GM12874 (cell line): ENCODE measurements around the gene CEACAM6.

Source experiments
- TF ChIP-seq, protein P1 (sequence below): IDR thresholded peaks from 2 replicates; pipeline ENCODE4 v1.5.1; 2011; ENCODE audit warnings: low read depth, mild to moderate bottlenecking, control low read depth, low read length, moderate library complexity; ENCODE audit not compliant: insufficient read depth

Gene CEACAM6

DNA sequence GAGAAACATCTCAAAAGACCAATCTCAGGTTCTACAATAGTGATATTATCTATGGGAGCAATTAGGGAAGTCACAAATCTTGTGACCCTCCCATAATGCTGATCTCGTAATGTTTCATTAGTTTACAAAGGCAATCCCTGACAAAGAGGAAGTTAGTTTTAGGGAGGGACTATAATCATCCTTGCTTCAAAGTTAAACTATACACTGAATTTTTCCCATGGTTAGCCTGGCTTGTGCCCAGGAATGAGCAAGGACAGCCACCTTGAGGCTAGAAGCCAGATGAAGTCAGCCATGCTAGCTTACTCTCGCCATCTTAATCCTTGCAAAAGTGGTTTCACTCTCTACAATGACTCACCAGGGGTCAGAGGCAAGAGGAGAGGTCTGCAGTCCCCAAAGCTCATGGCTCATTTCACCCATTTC lies 46.5 kb downstream of the CEACAM6 start:
- TF ChIP-seq, protein P1, sequence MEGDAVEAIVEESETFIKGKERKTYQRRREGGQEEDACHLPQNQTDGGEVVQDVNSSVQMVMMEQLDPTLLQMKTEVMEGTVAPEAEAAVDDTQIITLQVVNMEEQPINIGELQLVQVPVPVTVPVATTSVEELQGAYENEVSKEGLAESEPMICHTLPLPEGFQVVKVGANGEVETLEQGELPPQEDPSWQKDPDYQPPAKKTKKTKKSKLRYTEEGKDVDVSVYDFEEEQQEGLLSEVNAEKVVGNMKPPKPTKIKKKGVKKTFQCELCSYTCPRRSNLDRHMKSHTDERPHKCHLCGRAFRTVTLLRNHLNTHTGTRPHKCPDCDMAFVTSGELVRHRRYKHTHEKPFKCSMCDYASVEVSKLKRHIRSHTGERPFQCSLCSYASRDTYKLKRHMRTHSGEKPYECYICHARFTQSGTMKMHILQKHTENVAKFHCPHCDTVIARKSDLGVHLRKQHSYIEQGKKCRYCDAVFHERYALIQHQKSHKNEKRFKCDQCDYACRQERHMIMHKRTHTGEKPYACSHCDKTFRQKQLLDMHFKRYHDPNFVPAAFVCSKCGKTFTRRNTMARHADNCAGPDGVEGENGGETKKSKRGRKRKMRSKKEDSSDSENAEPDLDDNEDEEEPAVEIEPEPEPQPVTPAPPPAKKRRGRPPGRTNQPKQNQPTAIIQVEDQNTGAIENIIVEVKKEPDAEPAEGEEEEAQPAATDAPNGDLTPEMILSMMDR, result no peak

DNA sequence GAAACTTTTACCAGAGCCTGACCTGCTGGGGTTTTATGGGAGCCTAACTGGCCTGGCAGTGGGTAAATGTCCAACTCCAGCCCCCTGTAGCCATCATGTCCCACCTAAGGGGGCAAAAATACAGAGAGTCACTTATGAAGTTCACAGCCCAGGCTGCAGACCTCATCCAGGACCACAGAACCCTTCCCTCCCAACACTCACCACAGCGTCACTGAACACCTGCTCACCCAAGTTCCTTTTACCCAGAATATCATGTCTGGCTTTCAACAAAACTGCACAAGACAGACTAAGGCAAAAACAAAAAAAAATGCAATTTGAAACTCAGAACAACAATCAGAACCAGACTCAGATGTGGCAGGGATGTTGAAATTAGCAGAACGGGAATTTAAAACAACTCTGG lies 47.4 kb downstream of the CEACAM6 start:
- TF ChIP-seq, protein P1, result no peak

DNA sequence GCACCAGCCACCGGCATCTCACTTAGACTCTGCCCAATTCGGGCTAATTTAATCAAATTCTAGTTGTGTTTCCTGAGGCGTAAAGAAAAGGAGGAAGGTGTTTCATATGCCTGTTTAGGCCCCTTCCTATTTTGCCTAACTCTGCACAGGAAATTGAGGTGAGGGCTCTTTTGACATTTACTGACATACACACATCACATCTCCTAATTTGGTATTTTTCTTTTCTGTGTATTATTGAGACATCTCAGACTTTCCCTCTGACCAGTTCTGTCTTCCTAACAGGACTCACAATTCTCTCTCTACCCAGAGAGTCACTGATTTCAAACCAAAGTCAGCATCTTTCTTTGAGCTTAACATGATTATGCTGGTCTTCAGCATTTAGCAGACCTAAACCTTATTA lies 49.0 kb downstream of the CEACAM6 start:
- TF ChIP-seq, protein P1, result no peak

DNA sequence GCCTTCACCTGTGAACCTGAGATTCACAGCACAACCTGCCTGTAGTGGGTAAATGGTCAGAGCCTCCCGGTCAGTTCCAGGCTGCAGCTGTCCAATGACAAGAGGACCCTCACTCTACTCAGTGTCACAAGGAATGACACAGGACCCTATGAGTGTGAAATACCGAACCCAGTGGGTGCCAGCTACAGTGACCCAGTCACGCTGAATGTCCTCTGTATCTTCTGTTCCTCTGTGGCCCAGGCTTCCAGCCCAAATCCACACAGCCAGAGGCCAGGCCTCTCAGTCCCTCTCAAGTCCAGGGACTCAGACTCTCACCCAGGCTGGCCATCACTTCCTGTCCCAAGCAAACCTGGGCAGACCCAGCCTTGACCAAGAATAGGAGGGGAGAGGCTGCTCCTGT lies 51.8 kb downstream of the CEACAM6 start:
- TF ChIP-seq, protein P1, result no peak

DNA sequence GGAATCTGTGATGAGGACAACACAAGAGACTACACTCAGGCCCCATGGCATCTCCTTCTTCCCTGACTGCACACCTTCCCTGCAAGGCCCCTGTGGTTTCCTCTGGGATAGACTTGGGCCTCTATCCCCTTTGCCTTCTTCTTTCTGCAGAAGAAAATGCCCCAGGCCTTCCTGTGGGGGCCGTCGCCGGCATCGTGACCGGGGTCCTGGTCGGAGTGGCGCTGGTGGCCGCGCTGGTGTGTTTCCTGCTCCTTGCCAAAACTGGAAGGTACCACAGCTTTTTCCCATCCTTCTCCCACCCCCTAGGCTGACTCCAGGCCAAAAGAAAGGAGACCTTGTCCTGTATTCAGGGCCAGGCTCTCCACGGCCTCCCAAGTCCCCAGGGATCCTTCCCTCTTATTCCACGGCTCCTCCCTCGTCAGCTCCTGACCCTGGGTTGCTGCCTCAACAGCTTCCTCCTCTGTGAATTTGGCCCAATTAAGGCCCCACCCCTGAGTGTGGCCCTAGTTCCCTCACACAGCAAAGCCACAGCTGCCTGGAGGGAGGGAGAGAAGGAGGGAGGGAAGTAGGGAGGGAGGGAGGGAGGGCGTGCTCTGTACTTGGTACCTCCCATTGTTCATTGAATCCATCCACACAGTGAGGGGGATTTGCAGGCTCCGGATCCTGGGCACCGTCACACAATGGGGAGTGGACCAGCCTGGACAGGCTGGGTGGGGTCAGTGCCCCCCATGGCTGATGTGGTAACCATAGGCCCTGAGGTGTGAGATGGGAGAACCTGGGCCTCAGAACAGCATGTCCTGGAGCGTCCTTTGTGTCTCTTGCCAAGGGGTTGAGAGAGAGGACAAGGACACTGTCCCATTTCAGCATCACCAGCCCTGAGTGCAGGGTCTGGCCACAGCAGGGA lies 53.6 kb downstream of the CEACAM6 start:
- TF ChIP-seq, protein P1, result no peak

DNA sequence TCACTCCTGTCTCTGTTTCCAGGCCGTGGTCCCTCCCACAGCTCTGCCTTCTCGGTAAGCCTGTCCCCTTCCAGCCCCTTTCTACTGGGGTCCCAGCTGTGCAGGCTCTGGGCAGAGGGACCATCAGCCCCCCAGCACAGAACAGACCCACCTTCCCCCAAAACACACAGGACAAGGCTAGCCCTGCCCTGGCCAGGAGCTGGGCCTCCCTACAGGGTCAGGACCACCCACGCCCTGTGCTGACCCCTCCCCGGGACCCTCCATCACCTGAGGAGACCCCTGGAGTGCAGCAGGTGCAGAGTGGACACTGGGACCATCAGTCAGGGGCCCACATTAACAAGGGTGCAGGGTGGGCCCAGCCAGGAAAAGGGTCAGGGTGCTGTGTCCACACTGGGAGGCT lies 55.0 kb downstream of the CEACAM6 start:
- TF ChIP-seq, protein P1, result no peak

DNA sequence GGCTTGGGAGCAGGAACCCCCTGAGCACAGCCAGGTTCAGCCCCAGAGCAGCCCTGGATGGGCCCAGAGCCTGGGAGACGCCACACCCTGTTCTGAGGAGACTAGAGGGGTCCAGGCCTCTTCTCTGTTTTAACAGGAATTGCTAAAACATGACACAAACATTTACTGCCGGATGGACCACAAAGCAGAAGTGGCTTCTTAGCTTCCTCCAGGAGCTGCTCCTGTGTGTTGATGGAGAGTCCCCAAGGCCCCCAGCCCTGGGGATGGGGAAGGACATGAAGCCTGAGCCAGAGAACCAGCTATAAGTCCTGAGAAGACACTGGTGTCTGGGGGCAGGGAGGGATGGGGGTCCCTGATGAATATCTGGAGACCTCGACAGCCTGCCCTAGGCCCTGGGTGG lies 55.7 kb downstream of the CEACAM6 start:
- TF ChIP-seq, protein P1, result no peak
